ENCODE results near the gene DENND1A.

The DENND1A gene

GRCh38 chr9:123365881-123366528 lies 563.9 kb downstream of the DENND1A start:
- TF ChIP-seq, protein P1, sequence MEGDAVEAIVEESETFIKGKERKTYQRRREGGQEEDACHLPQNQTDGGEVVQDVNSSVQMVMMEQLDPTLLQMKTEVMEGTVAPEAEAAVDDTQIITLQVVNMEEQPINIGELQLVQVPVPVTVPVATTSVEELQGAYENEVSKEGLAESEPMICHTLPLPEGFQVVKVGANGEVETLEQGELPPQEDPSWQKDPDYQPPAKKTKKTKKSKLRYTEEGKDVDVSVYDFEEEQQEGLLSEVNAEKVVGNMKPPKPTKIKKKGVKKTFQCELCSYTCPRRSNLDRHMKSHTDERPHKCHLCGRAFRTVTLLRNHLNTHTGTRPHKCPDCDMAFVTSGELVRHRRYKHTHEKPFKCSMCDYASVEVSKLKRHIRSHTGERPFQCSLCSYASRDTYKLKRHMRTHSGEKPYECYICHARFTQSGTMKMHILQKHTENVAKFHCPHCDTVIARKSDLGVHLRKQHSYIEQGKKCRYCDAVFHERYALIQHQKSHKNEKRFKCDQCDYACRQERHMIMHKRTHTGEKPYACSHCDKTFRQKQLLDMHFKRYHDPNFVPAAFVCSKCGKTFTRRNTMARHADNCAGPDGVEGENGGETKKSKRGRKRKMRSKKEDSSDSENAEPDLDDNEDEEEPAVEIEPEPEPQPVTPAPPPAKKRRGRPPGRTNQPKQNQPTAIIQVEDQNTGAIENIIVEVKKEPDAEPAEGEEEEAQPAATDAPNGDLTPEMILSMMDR (IDR thresholded peaks at IDR 0.05) = no peak

DNA sequence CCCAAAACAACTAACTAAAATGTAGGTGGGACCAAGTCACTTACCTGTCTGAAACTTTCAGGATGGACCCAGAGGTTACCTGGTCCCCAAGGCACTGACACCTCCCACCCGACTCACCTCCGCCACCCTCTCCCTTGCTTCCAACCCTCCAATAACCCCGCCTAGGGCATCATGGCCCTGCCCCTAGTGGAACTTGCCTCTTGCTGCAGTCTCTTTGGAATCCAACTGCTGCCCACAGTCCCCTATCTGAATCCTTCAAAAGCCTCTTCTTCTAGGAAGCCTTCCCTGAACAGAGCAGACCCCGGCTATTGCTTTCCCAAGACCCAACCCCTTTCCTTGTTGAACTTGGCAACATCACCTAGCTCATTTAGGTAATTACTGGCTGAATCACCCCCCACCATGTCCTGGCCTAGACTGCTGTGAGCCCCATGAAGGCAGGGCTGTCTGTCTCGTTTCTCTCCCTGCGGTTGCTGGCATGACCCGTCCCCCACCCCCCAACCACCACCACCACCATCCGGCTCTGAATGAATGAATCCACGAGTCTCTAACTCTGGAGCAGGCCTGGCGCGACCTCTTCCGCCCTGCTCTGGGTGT lies 564.5 kb downstream of the DENND1A start:
- TF ChIP-seq, protein P1 (IDR thresholded peaks at IDR 0.05) = no peak

GRCh38 chr9:123364241-123364824 lies 565.6 kb downstream of the DENND1A start:
- TF ChIP-seq, protein P1 (IDR thresholded peaks at IDR 0.05) = no peak

GRCh38 chr9:123362856-123363255 lies 567.1 kb downstream of the DENND1A start:
- TF ChIP-seq, protein P1 (IDR thresholded peaks at IDR 0.05) = no peak

- TF ChIP-seq, protein P1 (IDR thresholded peaks at IDR 0.05) = no peak
These were observed 568.0 kb downstream of the DENND1A start for GRCh38 chr9:123361731-123362510.

- TF ChIP-seq, protein P1 (IDR thresholded peaks at IDR 0.05) = no peak
These were observed 568.7 kb downstream of the DENND1A start for GRCh38 chr9:123361086-123361730.

Data from LNCAP (cell line).